HEK293 (cell line): ENCODE results near the gene KLHL11.
A peak's percentile ranks its signal among the peaks of the same experiment; 100 is the strongest.

Experiments used
- KLF8 ChIP-seq: fragments of 450-650 bp; formaldehyde crosslinking; IDR thresholded peaks from 2 replicates; pipeline ENCODE4 v1.5.1; 2016; ENCODE audit warnings: missing biosample characterization, missing genetic modification characterization
- OVOL3 ChIP-seq: fragments of 450-650 bp; formaldehyde crosslinking; IDR thresholded peaks from 2 replicates; pipeline ENCODE4 v1.5.1; 2016; ENCODE audit warnings: missing biosample characterization, missing genetic modification characterization
- PBX3 ChIP-seq: sonication (generic); formaldehyde crosslinking; IDR thresholded peaks from 2 replicates; pipeline ENCODE4 v1.8.1; 2022; ENCODE audit warnings: mild to moderate bottlenecking, moderate library complexity, missing genetic modification reagents
- PRDM1 ChIP-seq: fragments of 450-650 bp; formaldehyde crosslinking; IDR thresholded peaks from 2 replicates; pipeline ENCODE4; 2016; ENCODE audit warnings: missing biosample characterization, missing genetic modification characterization
- PRDM2 ChIP-seq: fragments of 450-650 bp; formaldehyde crosslinking; IDR thresholded peaks from 2 replicates; pipeline ENCODE4 v1.5.1; 2016; ENCODE audit warnings: missing biosample characterization, missing genetic modification characterization, borderline replicate concordance
- SP2 ChIP-seq: fragments of 450-650 bp; formaldehyde crosslinking; IDR thresholded peaks from 2 replicates; pipeline ENCODE4 v1.5.1; 2016; ENCODE audit warnings: missing biosample characterization, missing genetic modification characterization
- ZBTB17 ChIP-seq: fragments of 450-650 bp; formaldehyde crosslinking; IDR thresholded peaks from 2 replicates; pipeline ENCODE4 v1.5.1; 2016; ENCODE audit warnings: missing biosample characterization, missing genetic modification characterization
- ZFP41 ChIP-seq: fragments of 450-650 bp; formaldehyde crosslinking; IDR thresholded peaks from 2 replicates; pipeline ENCODE4 v1.5.1; 2016; ENCODE audit warnings: missing biosample characterization, missing genetic modification characterization, borderline replicate concordance
- ZNF132 ChIP-seq: fragments of 450-650 bp; formaldehyde crosslinking; IDR thresholded peaks from 2 replicates; pipeline ENCODE4 v1.5.1; 2017; ENCODE audit warnings: missing biosample characterization, missing genetic modification characterization, borderline replicate concordance
- ZNF239 ChIP-seq: fragments of 450-650 bp; formaldehyde crosslinking; IDR thresholded peaks from 2 replicates; pipeline ENCODE4 v1.5.1; 2016; ENCODE audit warnings: missing biosample characterization, missing genetic modification characterization
- ZNF274 ChIP-seq, 2 experiments: fragments of 200-500 bp in 1 of 2; fragments of 450-650 bp in 1 of 2; sonication (Bioruptor generic) in 1 of 2; formaldehyde crosslinking in 1 of 2; IDR thresholded peaks; 2 replicates each; pipeline versions ENCODE4 v1.5.1 to v1.6.1; 2014 to 2016; ENCODE audit warnings: borderline replicate concordance in 1 of 2, inconsistent platforms in 1 of 2, low read length in 1 of 2, missing biosample characterization in 1 of 2, missing genetic modification characterization in 1 of 2
- ZNF404 ChIP-seq: fragments of 450-650 bp; formaldehyde crosslinking; IDR thresholded peaks from 2 replicates; pipeline ENCODE4 v1.5.1; 2017; ENCODE audit warnings: missing biosample characterization, missing genetic modification characterization
- ZNF549 ChIP-seq: fragments of 450-650 bp; IDR thresholded peaks from 2 replicates; pipeline ENCODE4 v1.5.1; 2018; ENCODE audit warnings: missing biosample characterization, missing genetic modification characterization, mild to moderate bottlenecking, inconsistent platforms, moderate library complexity
- ZNF600 ChIP-seq: fragments of 450-650 bp; formaldehyde crosslinking; IDR thresholded peaks from 2 replicates; pipeline ENCODE4 v1.5.1; 2016; ENCODE audit warnings: missing biosample characterization, missing genetic modification characterization
- ZNF610 ChIP-seq: fragments of 450-650 bp; formaldehyde crosslinking; IDR thresholded peaks from 2 replicates; pipeline ENCODE4 v1.5.1; 2016; ENCODE audit warnings: missing biosample characterization, missing genetic modification characterization, borderline replicate concordance
- ZNF626 ChIP-seq: fragments of 450-650 bp; sonication (Bioruptor Pico); formaldehyde crosslinking; IDR thresholded peaks from 2 replicates; pipeline ENCODE4 v1.5.1; 2018; ENCODE audit warnings: missing biosample characterization, missing genetic modification characterization, inconsistent platforms
- ZNF658 ChIP-seq: fragments of 450-650 bp; formaldehyde crosslinking; IDR thresholded peaks from 2 replicates; pipeline ENCODE4; 2016; ENCODE audit warnings: missing biosample characterization, missing genetic modification characterization
- ZNF677 ChIP-seq: fragments of 450-650 bp; IDR thresholded peaks from 2 replicates; pipeline ENCODE4 v1.5.0; 2018; ENCODE audit warnings: missing biosample characterization, mild to moderate bottlenecking, missing genetic modification characterization, moderate library complexity
- ZNF791 ChIP-seq: fragments of 450-650 bp; formaldehyde crosslinking; IDR thresholded peaks from 2 replicates; pipeline ENCODE4 v1.5.1; 2016; ENCODE audit warnings: missing biosample characterization, missing genetic modification characterization
- TF ChIP-seq, protein P1 (sequence below): fragments of 450-650 bp; formaldehyde crosslinking; IDR thresholded peaks from 2 replicates; pipeline ENCODE4 v1.5.1; 2016; ENCODE audit warnings: missing biosample characterization, missing genetic modification characterization
- TF ChIP-seq, protein P2 (sequence below): fragments of 450-650 bp; formaldehyde crosslinking; IDR thresholded peaks from 2 replicates; pipeline ENCODE4 v1.5.1; 2016; ENCODE audit warnings: missing biosample characterization, missing genetic modification characterization
- TF ChIP-seq, protein P3 (sequence below): fragments of 450-650 bp; formaldehyde crosslinking; IDR thresholded peaks from 2 replicates; pipeline ENCODE4 v1.5.0; 2017; ENCODE audit warnings: missing biosample characterization, missing genetic modification characterization, borderline replicate concordance
- TF ChIP-seq, protein P4 (sequence below): fragments of 450-650 bp; formaldehyde crosslinking; IDR thresholded peaks from 2 replicates; pipeline ENCODE4 v1.5.1; 2016; ENCODE audit warnings: missing biosample characterization, missing genetic modification characterization
- TF ChIP-seq, protein P5 (sequence below): fragments of 450-650 bp; formaldehyde crosslinking; IDR thresholded peaks from 2 replicates; pipeline ENCODE4 v1.5.1; 2016; ENCODE audit warnings: missing biosample characterization, missing genetic modification characterization

The KLHL11 gene

GRCh38 chr17:41894791-41895331 is 29.6 kb upstream of the KLHL11 start (continued):
- TF ChIP-seq PRDM2 (no peak), ZFP41 (tag by site-specific recombination) (no peak), ZNF274 (IDR thresholded peaks at IDR 0.05; ENCODE audit: low read length) (no peak), ZNF274 (tag by site-specific recombination; IDR thresholded peaks at IDR 0.05; ENCODE audit: borderline replicate concordance) (no peak), ZNF239 (tag by site-specific recombination) (no peak), OVOL3 (tag by site-specific recombination) (no peak), ZNF677 (tag by site-specific recombination) (no peak), ZNF610 (tag by site-specific recombination) (no peak), KLF8 (peak; percentile 66), SP2 (tag by site-specific recombination) (no peak), ZNF600 (tag by site-specific recombination) (peak; percentile 84), ZBTB17 (tag by site-specific recombination) (peak; percentile 83), ZNF626 (no peak), ZNF549 (tag by site-specific recombination) (no peak), ZNF658 (tag by site-specific recombination) (no peak), ZNF132 (tag by site-specific recombination) (no peak), PBX3 (CRISPR knock-in tag) (no peak), PRDM1 (tag by site-specific recombination) (peak; percentile 77), ZNF791 (tag by site-specific recombination) (no peak), ZNF404 (no peak)
- TF ChIP-seq, protein P1, sequence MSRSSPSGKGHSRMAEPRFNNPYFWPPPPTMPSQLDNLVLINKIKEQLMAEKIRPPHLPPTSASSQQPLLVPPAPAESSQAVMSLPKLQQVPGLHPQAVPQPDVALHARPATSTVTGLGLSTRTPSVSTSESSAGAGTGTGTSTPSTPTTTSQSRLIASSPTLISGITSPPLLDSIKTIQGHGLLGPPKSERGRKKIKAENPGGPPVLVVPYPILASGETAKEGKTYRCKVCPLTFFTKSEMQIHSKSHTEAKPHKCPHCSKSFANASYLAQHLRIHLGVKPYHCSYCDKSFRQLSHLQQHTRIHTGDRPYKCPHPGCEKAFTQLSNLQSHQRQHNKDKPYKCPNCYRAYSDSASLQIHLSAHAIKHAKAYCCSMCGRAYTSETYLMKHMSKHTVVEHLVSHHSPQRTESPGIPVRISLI (tag by site-specific recombination), result no peak
- TF ChIP-seq, protein P2, sequence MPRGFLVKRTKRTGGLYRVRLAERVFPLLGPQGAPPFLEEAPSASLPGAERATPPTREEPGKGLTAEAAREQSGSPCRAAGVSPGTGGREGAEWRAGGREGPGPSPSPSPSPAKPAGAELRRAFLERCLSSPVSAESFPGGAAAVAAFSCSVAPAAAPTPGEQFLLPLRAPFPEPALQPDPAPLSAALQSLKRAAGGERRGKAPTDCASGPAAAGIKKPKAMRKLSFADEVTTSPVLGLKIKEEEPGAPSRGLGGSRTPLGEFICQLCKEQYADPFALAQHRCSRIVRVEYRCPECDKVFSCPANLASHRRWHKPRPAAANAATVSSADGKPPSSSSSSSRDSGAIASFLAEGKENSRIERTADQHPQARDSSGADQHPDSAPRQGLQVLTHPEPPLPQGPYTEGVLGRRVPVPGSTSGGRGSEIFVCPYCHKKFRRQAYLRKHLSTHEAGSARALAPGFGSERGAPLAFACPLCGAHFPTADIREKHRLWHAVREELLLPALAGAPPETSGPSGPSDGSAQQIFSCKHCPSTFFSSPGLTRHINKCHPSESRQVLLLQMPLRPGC (tag by site-specific recombination), result no peak; the same call in 1 of the 2 replicates
- TF ChIP-seq, protein P3, sequence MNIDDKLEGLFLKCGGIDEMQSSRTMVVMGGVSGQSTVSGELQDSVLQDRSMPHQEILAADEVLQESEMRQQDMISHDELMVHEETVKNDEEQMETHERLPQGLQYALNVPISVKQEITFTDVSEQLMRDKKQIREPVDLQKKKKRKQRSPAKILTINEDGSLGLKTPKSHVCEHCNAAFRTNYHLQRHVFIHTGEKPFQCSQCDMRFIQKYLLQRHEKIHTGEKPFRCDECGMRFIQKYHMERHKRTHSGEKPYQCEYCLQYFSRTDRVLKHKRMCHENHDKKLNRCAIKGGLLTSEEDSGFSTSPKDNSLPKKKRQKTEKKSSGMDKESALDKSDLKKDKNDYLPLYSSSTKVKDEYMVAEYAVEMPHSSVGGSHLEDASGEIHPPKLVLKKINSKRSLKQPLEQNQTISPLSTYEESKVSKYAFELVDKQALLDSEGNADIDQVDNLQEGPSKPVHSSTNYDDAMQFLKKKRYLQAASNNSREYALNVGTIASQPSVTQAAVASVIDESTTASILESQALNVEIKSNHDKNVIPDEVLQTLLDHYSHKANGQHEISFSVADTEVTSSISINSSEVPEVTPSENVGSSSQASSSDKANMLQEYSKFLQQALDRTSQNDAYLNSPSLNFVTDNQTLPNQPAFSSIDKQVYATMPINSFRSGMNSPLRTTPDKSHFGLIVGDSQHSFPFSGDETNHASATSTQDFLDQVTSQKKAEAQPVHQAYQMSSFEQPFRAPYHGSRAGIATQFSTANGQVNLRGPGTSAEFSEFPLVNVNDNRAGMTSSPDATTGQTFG (tag by site-specific recombination), result no peak
- TF ChIP-seq, protein P4, sequence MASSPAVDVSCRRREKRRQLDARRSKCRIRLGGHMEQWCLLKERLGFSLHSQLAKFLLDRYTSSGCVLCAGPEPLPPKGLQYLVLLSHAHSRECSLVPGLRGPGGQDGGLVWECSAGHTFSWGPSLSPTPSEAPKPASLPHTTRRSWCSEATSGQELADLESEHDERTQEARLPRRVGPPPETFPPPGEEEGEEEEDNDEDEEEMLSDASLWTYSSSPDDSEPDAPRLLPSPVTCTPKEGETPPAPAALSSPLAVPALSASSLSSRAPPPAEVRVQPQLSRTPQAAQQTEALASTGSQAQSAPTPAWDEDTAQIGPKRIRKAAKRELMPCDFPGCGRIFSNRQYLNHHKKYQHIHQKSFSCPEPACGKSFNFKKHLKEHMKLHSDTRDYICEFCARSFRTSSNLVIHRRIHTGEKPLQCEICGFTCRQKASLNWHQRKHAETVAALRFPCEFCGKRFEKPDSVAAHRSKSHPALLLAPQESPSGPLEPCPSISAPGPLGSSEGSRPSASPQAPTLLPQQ (tag by site-specific recombination), result no peak
- TF ChIP-seq, protein P5, sequence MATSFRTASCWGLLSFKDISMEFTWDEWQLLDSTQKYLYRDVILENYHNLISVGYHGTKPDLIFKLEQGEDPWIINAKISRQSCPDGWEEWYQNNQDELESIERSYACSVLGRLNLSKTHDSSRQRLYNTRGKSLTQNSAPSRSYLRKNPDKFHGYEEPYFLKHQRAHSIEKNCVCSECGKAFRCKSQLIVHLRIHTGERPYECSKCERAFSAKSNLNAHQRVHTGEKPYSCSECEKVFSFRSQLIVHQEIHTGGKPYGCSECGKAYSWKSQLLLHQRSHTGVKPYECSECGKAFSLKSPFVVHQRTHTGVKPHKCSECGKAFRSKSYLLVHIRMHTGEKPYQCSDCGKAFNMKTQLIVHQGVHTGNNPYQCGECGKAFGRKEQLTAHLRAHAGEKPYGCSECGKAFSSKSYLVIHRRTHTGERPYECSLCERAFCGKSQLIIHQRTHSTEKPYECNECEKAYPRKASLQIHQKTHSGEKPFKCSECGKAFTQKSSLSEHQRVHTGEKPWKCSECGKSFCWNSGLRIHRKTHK, result no peak
